GM18499 (cell line): ENCODE results near the gene FCMR.
"Not testable (repeated sequence)": the region's sequence is repeated elsewhere in the genome, so short reads cannot be mapped to it uniquely, and the experiment has no call there.

ENCODE experiments used
- ATAC-seq: cut with Tn5 transposase; IDR thresholded peaks from one replicate; pipeline ENCODE4 v1.9.1; 2021; ENCODE audit warnings: moderate number of reproducible peaks; ENCODE audit not compliant: insufficient read depth, unreplicated experiment

The FCMR gene

GRCh38 chr1:206924592-206925105, 2.9 kb upstream of the FCMR start:
- ATAC-seq = peak; percentile 8

- ATAC-seq = not testable (repeated sequence)
Measured at GRCh38 chr1:206923961-206924557, 2.3 kb upstream of the FCMR start.

GRCh38 chr1:206923009-206923960, 1.5 kb upstream of the FCMR start:
- ATAC-seq = no peak

- no peak for ATAC-seq
Measured at GRCh38 chr1:206922524-206922923, 783 bp upstream of the FCMR start.

DNA sequence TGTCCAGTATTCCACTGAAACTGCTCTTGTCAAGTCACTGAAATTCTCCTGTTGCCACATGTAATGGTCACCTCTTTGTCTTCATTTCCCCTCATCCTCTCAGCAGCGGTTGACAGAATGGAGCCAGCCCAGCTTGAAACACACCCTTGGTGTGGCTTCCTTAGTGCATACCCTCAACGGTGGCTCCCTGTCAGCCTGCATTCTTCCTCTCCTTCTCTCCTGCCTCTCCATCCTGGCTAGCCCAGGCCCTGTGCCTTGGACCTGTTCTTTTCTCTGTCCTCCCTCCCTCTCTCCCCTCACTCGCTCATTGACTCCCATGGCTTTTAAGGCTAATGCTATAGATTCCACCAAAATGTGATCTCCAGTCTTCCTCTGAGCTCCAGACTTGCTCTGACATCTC, 3.7 kb downstream of the FCMR start:
- no peak for ATAC-seq

DNA sequence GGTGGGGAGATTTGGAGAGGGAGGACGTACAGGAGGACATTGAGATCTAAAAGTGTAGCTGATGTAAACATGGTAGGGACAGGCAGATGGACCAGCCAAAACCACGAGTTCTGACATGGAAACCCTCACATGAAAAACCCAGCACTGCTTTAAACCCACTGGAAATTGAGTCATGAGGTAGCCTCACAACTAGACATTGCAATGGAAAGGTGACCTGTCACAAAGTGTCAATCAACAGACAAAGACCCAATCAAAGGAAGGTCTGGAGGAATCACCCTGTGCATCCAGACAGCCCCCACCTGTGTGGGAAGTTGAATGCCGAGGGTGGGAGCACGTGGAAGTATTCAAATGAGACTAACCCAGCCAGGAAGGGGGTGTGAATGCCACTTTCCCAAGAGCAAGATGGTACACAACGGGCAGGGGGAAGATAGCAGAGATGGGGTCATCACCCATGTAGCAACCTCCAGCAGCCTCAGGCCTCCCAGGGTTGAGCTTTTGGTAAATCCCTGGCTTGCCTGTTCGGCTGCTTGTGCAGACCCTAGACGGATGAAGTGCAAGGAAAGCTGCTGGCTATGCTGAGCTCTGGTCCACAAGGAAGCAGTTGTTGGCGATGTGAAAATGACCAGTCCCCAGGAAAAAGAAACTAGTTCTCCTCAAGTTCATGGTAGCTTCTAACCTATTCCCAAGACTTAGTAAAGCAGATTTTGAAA, 5.6 kb downstream of the FCMR start:
- ATAC-seq = no peak

GRCh38 chr1:206915030-206915735, 6.6 kb downstream of the FCMR start:
- ATAC-seq = no peak

- no peak for ATAC-seq
Measured at GRCh38 chr1:206913766-206914537, 7.8 kb downstream of the FCMR start.

- peak; percentile 46 for ATAC-seq
Measured at GRCh38 chr1:206912445-206913095, 9.2 kb downstream of the FCMR start.

DNA sequence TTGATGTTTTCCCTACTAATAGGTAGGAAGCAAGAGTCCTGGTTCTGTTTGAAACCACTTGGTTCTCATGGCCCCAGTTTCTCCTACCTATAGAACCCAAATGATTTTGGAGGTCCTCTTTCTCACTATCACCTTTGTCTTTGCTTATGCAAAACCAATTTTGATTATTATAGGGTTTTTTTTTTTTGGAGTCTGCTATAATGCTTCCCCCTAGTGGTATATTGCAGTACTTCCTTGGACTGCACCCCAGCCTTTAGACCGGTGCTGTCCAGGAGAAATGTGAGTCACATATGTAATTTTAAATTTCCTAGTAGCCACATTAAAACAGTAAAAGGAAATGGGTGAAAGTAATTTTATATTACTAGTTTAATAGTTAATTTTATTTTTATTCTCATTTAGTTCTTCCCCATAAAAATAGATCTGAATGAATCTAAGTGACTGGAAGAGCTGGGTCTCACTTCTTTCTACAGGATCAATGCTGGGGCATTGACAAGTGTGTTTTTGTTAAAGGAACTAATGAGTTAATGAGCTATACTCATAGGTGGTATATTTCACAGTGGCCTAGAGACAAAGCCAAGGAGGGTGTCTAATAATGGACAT, 10.6 kb downstream of the FCMR start:
- ATAC-seq = no peak

- no peak for ATAC-seq
Measured at GRCh38 chr1:206909883-206910318, 11.8 kb downstream of the FCMR start.

DNA sequence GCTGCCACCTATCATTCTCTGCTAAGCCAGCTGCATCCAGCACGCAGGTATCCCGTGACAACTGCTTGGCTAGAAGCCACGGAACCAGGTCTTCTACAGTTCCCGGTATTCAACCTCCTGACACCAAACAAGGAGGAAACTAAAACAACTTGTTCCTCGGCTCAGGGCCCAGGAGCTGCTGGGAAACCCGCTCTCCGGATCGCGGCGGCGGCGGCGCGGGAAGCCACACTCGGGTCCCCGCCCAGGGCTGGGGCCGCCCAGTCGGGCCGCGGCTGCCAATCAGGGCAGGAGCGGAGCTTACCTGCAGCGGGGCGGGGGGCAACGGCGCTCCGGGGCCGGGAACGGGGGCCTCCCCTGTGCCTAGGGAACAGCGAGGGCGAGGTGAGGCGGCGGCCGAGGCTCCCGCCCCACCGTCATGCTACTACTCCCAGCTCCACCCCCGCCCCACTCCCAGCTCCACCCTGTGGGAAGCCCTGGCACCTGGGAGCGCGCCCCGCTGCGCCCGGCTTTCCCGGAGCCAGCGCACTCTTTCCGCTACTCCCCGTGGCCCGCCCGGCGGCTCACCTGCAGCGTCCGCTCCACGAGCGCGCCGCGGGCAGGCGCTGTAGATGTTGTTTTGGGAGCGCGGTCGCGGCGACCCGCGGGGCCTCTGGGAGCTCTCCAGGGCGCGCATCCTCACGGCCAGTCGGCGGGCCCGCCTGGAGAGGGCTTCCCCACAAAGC, 12.4 kb downstream of the FCMR start:
- ATAC-seq = no peak

- ATAC-seq = no peak
Measured at GRCh38 chr1:206908038-206908437, 13.7 kb downstream of the FCMR start.

DNA sequence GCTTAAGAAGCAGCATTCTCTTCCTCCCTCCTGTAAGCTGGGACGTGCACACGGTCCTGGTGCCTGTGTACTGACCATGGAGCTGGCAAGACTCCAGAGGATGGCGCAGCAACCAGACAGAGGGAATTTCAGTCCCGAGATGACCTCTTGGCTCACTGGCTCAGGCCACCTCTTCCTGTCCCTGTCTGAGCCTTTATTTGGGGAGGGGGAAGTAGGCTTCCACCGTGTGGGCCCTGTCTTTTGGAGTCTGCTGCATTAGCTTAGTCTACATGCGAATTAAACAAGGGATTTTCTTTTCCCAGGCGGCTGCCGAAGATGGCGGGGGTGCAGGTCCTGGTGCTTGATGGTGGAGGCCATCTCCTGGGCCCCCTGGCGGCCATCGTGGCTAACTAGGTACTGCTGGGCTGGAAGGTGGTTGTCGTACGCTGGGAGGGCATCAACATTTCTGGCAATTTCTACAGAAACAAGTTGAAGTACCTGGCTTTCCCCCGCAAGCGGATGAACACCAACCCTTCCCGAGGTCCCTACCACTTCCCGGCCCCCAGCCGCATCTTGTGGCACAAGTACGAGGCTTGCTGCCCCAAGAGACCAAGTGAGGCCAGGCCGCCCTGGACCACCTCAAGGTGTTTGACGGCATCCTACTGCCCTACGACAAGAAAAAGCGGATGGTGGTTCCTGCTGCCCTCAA, 14.3 kb downstream of the FCMR start:
- ATAC-seq = no peak

GRCh38 chr1:206905295-206906164, 16.2 kb downstream of the FCMR start:
- ATAC-seq = peak; percentile 58

- ATAC-seq = no peak
Measured at GRCh38 chr1:206904423-206905142, 17.2 kb downstream of the FCMR start.
